B cell (primary cell): ENCODE data around the gene MAP3K20. TPM values are rescaled to one million over a fixed set of nuclear protein-coding genes. Genes with fewer than 3 reads are reported as not detected.

ENCODE experiments used
- ATAC-seq: fragments of 200-7000 bp; cut with Tn5 transposase; one replicate; pipeline ENCODE4 v1.10.0; 2021; ENCODE audit warnings: low read depth, mild to moderate bottlenecking, moderate number of reproducible peaks, moderate library complexity
- CTCF ChIA-PET: fragments of 350-600 bp; sonication (Branson Sonifier 250); formaldehyde crosslinking; loops from one replicate; lab custom pipeline; 2021; ENCODE audit warnings: antibody characterized with exemption, inconsistent platforms; lab: Charles Lee
- POLR2A ChIA-PET: fragments of 350-600 bp; sonication (Branson Sonifier 250); formaldehyde crosslinking; loops from one replicate; lab custom pipeline; 2021; ENCODE audit warnings: antibody characterized with exemption; lab: Charles Lee
- DNase-seq: peaks from one replicate; pipeline ENCODE4 v3.0.0; 2013
- H2AFZ ChIP-seq: 2 replicates; pipeline ENCODE4 v1.6.1; 2012; ENCODE audit warnings: mild to moderate bottlenecking, low read depth, low read length; ENCODE audit not compliant: insufficient read depth, poor library complexity, severe bottlenecking
- H3K27ac ChIP-seq, 2 donors: 1 replicate in 1 of 2; 2 replicates in 1 of 2; pipeline ENCODE4 v1.5.1; 2012 to 2013; ENCODE audit warnings: low read length in 2 of 2, mild to moderate bottlenecking in 2 of 2, moderate library complexity in 1 of 2
- H3K27me3 ChIP-seq, 4 experiments: fragments of 200-600 bp in 1 of 4; sonication (generic) in 1 of 4; replicated peaks in 1 of 4; 1 replicate in 2 of 4; 2 replicates in 2 of 4; pipeline versions ENCODE4 v1.6.1 to v1.7.0; 2013 to 2016; ENCODE audit warnings: low read length in 3 of 4, mild to moderate bottlenecking in 2 of 4, mixed read lengths in 1 of 4, moderate library complexity in 1 of 4; ENCODE audit not compliant: insufficient read depth in 4 of 4, control insufficient read depth in 3 of 4; ENCODE audit errors: control extremely low read depth in 1 of 4
- H3K36me3 ChIP-seq, 2 experiments: replicated peaks in 1 of 2; 1 replicate in 1 of 2; 2 replicates in 1 of 2; pipeline versions ENCODE4 v1.6.1 to v1.7.1; 2013; ENCODE audit warnings: low read length in 1 of 2; ENCODE audit not compliant: insufficient read depth in 2 of 2, control insufficient read depth in 1 of 2; ENCODE audit errors: control extremely low read depth in 1 of 2, extremely low read depth in 1 of 2
- H3K4me1 ChIP-seq, 2 donors: fragments of 200-600 bp in 1 of 2; sonication (generic) in 1 of 2; 1 replicate in 1 of 2; 2 replicates in 1 of 2; pipeline versions ENCODE4 v1.5.1 to v1.6.1; 2013 to 2017; ENCODE audit warnings: low read length in 2 of 2; ENCODE audit not compliant: control insufficient read depth in 2 of 2, insufficient read depth in 2 of 2
- H3K4me2 ChIP-seq: replicated peaks from 2 replicates; pipeline ENCODE3; 2012; ENCODE audit warnings: mild to moderate bottlenecking, low read depth, low read length; ENCODE audit not compliant: poor library complexity, severe bottlenecking
- H3K4me3 ChIP-seq, 5 experiments: fragments of 200-600 bp in 1 of 5; sonication (generic) in 1 of 5; 1 replicate in 3 of 5; 2 replicates in 2 of 5; pipeline versions ENCODE4 v1.5.1 to v1.7.0; 2011 to 2016; ENCODE audit warnings: low read length in 4 of 5, mild to moderate bottlenecking in 4 of 5, low read depth in 2 of 5, control low read depth in 1 of 5, moderate library complexity in 1 of 5; ENCODE audit not compliant: insufficient read depth in 1 of 5; ENCODE audit errors: control extremely low read depth in 1 of 5, extremely low read depth in 1 of 5
- H3K79me2 ChIP-seq: fragments of 200-600 bp; sonication (generic); one replicate; pipeline ENCODE4 v1.6.0; 2016; ENCODE audit warnings: low read length; ENCODE audit not compliant: control insufficient read depth, insufficient read depth
- H3K9ac ChIP-seq: fragments of 200-600 bp; sonication (generic); 2 replicates; pipeline ENCODE4 v1.6.1; 2017; ENCODE audit warnings: mild to moderate bottlenecking, low read length, moderate library complexity
- H3K9me3 ChIP-seq, 3 donors: one replicate each; pipeline versions ENCODE4 v1.6.1 to v1.7.1; 2013; ENCODE audit warnings: low read length in 2 of 3; ENCODE audit not compliant: control insufficient read depth in 2 of 3, insufficient read depth in 1 of 3; ENCODE audit errors: control extremely low read depth in 1 of 3
- H4K20me1 ChIP-seq: 2 replicates; pipeline ENCODE4 v1.6.0; 2012; ENCODE audit warnings: mild to moderate bottlenecking, low read length; ENCODE audit not compliant: insufficient read depth, control insufficient read depth, poor library complexity, severe bottlenecking
- H3K27ac Mint-ChIP-seq: one replicate; pipeline ENCODE4 v1.8.0; 2021; ENCODE audit warnings: mixed read lengths
- H3K27me3 Mint-ChIP-seq: one replicate; pipeline ENCODE4 v1.8.0; 2021; ENCODE audit warnings: mixed read lengths
- H3K4me1 Mint-ChIP-seq: one replicate; pipeline ENCODE4 v1.8.0; 2021; ENCODE audit warnings: mixed read lengths
- H3K4me3 Mint-ChIP-seq: one replicate; pipeline ENCODE4 v1.8.0; 2021; ENCODE audit warnings: mixed read lengths
- H3K9me3 Mint-ChIP-seq: one replicate; pipeline ENCODE4 v1.8.0; 2022; ENCODE audit warnings: mixed read lengths; ENCODE audit not compliant: insufficient read depth
- CTCF ChIP-seq: fragments of 200-600 bp; IDR thresholded peaks from one replicate; pipeline ENCODE4 v1.8.0; 2022; ENCODE audit warnings: antibody characterized with exemption, mild to moderate bottlenecking
- EZH2 ChIP-seq: IDR thresholded peaks from 2 replicates; pipeline ENCODE4 v1.6.1; 2012; ENCODE audit warnings: borderline replicate concordance, low read depth, mild to moderate bottlenecking, moderate library complexity, low read length; ENCODE audit not compliant: insufficient read depth, poor library complexity, severe bottlenecking
- WGBS: methylation state at CpG from one replicate; pipeline ENCODE4 v1.1.5; 2013; ENCODE audit warnings: missing lambda C conversion rate; ENCODE audit not compliant: insufficient coverage; 5-methylcytosine and 5-hydroxymethylcytosine counted together
- intact Hi-C: fragments of 100-400 bp; cut with micrococcal nuclease; formaldehyde crosslinking; loops from one replicate; pipeline ENCODE4 v1.10.0; 2022
- polyA plus RNA-seq: library from polyadenylated mRNA; depleted of rRNA; stranded (reverse); fragments of >200 nt; gene quantifications from 2 replicates; pipeline ENCODE4 v1.2.3, GENCODE V29; 2012
- total RNA-seq, 2 donors: library from RNA; stranded (reverse); fragments of 120-200 nt in 1 of 2; gene quantifications; 1 replicate in 1 of 2; 2 replicates in 1 of 2; pipeline versions ENCODE4 v1.2.3 to v1.2.4, GENCODE V29; 2013 to 2022

MAP3K20 gene
- total and polyA plus RNA-seq, 2 donors (not counting 1 experiment from before 2014, with no cell fraction given): 2.2 to 9.1 TPM

DNA sequence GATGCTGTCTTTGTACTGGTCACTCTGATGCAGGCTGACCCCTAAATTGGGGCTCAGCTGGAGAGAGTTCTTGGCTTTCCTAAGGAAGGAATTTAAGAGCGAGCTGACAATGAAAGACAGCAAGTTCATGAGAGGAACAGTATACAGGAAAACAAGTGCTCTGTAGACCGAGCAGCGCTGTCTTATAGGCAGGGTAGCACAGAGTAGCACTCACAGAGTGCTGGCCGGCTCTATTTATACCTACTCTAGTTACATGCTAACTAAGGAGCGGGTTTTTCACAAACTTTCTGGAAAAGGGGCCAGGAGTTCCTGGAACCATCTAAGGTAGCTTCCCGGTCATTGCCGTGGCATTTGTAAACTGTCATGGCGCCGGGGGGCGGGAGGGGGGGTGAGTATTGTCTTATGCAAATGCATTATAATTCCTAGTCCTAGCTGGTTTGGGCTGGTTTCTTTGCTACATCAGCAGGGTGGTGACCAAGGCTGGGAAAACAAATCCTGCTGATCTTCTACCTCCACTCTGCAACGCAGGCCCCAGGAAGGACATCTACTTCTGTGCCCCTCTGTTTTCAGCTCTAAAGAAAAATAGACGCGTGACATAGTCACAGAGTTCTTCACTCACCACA lies 31.6 kb upstream of the MAP3K20 start:
- POLR2A ChIA-PET: no interaction called here
- intact Hi-C loops: no loop called here

GRCh38 chr2:173044686-173045085 lies 31.0 kb upstream of the MAP3K20 start:
- Histone ChIP-seq H3K36me3 (no peaks in the 10 kb centered on the region), H3K27ac (no peak overlapping the region), H3K4me1 (no peaks in the 10 kb centered on the region), H3K9me3 (no peaks in the 10 kb centered on the region), H3K27me3 (peaks cover 0 to 3% (median 0%) of the 10 kb centered on the region in 4 experiments), H3K4me3 (no peak overlapping the region), H3K9ac (no peak overlapping the region), H2AFZ (no peak overlapping the region), H3K4me2 (no peak overlapping the region), H3K79me2 (no peaks in the 10 kb centered on the region), H4K20me1 (no peaks in the 10 kb centered on the region)
- Mint-ChIP-seq H3K27me3 (no peaks in the 10 kb centered on the region), H3K27ac (no peak overlapping the region), H3K9me3 (no peaks in the 10 kb centered on the region), H3K4me3 (no peak overlapping the region), H3K4me1 (no peaks in the 10 kb centered on the region)
- no peak for ATAC-seq
- ChIA-PET POLR2A (no interaction called here), CTCF (interaction anchor here (1.2 kb wide), 1 partner anchor 18 kb away, joined by 4 read pairs; no protein-coding TSS in a partner anchor)
- intact Hi-C loops: no loop called here
- 82% methylated on average over 4 of the region's 10 CpGs for WGBS
- TF ChIP-seq CTCF (no peak), EZH2 (no peak)
- no peak for DNase-seq

More for the DNA sequence above, 31.6 kb upstream of the MAP3K20 start:
- no peaks in the 10 kb centered on the region for H4K20me1 ChIP-seq
- no peak overlapping the region for H3K4me2 ChIP-seq
- CTCF ChIA-PET: interaction anchor here (1.2 kb wide), 1 partner anchor 18 kb away, joined by 4 read pairs; no protein-coding TSS in a partner anchor
- Mint-ChIP-seq H3K4me1 (no peaks in the 10 kb centered on the region), H3K9me3 (no peaks in the 10 kb centered on the region), H3K27me3 (no peaks in the 10 kb centered on the region), H3K4me3 (no peak overlapping the region), H3K27ac (no peak overlapping the region)
- no peak overlapping the region for H3K9ac ChIP-seq
- H3K27me3 ChIP-seq: peaks cover 0 to 3% (median 1%) of the 10 kb centered on the region in 4 experiments
- WGBS: 100% methylated on average over 12 of the region's 13 CpGs
- H3K36me3 ChIP-seq: no peaks in the 10 kb centered on the region
- no peak overlapping the region for H2AFZ ChIP-seq
- TF ChIP-seq CTCF: no peak
- no peaks in the 10 kb centered on the region for H3K4me1 ChIP-seq
- H3K9me3 ChIP-seq: no peaks in the 10 kb centered on the region
- no peak overlapping the region for H3K27ac ChIP-seq
- no peak for ATAC-seq
- no peak for DNase-seq
- H3K4me3 ChIP-seq: no peak overlapping the region
- H3K79me2 ChIP-seq: no peaks in the 10 kb centered on the region
